ENCODE data around the gene LHX5. TPM values are rescaled to one million over a fixed set of nuclear protein-coding genes. Genes with fewer than 3 reads are reported as not detected.

Gene LHX5
- total and polyA plus RNA-seq, 9 donors = not detected

GRCh38 chr12:113477171-113477841 is 5.6 kb upstream of the LHX5 start:
- no peaks in the 10 kb centered on the region for H3K27me3 ChIP-seq
- 1 to 4% (median 2%) methylated on average over 7 of the region's 7 CpGs for WGBS, 3 donors
- H3K4me1 ChIP-seq (ENCODE audit: insufficient read depth) = no peaks in the 10 kb centered on the region
- DNase-seq = no peak
- H3K27ac ChIP-seq = no peak overlapping the region
- intact Hi-C loops (cut with DNase I) = no loop called here
- no peak overlapping the region for H3K4me3 ChIP-seq
- H3K9me3 ChIP-seq = no peaks in the 10 kb centered on the region
- no peaks in the 10 kb centered on the region for H3K36me3 ChIP-seq
- TF ChIP-seq CTCF (IDR thresholded peaks at IDR 0.05) (no peak), EP300 (IDR thresholded peaks at IDR 0.05) (no peak), POLR2A (IDR thresholded peaks at IDR 0.05) (no peak)

- Histone ChIP-seq H3K36me3 (no peaks in the 10 kb centered on the region), H3K4me1 (ENCODE audit: insufficient read depth) (no peaks in the 10 kb centered on the region), H3K4me3 (no peak overlapping the region), H3K9me3 (no peaks in the 10 kb centered on the region), H3K27me3 (no peaks in the 10 kb centered on the region), H3K27ac (no peak overlapping the region)
- 1 to 5% (median 1%) methylated on average over 29 to 58 of the region's 58 CpGs for WGBS, 3 donors
- TF ChIP-seq CTCF (IDR thresholded peaks at IDR 0.05) (no peak), EP300 (IDR thresholded peaks at IDR 0.05) (no peak), POLR2A (IDR thresholded peaks at IDR 0.05) (no peak)
- no peak for DNase-seq
- intact Hi-C loops (cut with DNase I) = no loop called here
Measured at GRCh38 chr12:113476176-113476986, 4.7 kb upstream of the LHX5 start.

- intact Hi-C loops (cut with DNase I) = no loop called here
- H3K4me3 ChIP-seq = no peak overlapping the region
- H3K27ac ChIP-seq = no peak overlapping the region
- H3K9me3 ChIP-seq = no peaks in the 10 kb centered on the region
- DNase-seq = no peak
- 1 to 2% (median 1%) methylated on average over 50 of the region's 50 CpGs for WGBS, 3 donors
- no peaks in the 10 kb centered on the region for H3K27me3 ChIP-seq
- no peaks in the 10 kb centered on the region for H3K36me3 ChIP-seq
- no peaks in the 10 kb centered on the region for H3K4me1 ChIP-seq (ENCODE audit: insufficient read depth)
- TF ChIP-seq POLR2A (IDR thresholded peaks at IDR 0.05) (no peak), CTCF (IDR thresholded peaks at IDR 0.05) (no peak), EP300 (IDR thresholded peaks at IDR 0.05) (no peak)
Measured at GRCh38 chr12:113475451-113476175, 3.9 kb upstream of the LHX5 start.

- TF ChIP-seq POLR2A (IDR thresholded peaks at IDR 0.05) = no peak
- TF ChIP-seq CTCF (IDR thresholded peaks at IDR 0.05) = no peak
- TF ChIP-seq EP300 (IDR thresholded peaks at IDR 0.05) = no peak
- Histone ChIP-seq H3K27ac (no peak overlapping the region), H3K4me1 (ENCODE audit: insufficient read depth) (no peaks in the 10 kb centered on the region), H3K36me3 (no peaks in the 10 kb centered on the region), H3K27me3 (no peaks in the 10 kb centered on the region), H3K9me3 (no peaks in the 10 kb centered on the region), H3K4me3 (no peak overlapping the region)
- DNase-seq = no peak
- 2 to 4% (median 3%) methylated on average over 19 of the region's 19 CpGs for WGBS, 3 donors
- intact Hi-C loops (cut with DNase I) = no loop called here
Measured at GRCh38 chr12:113474635-113475436, 3.2 kb upstream of the LHX5 start.

Data from ovary (tissue), 9 donors.